HCT116 (cell line): ENCODE results near the gene SCAND1. TPM values are rescaled to one million over a fixed set of nuclear protein-coding genes. Genes with fewer than 3 reads are reported as not detected.

ENCODE experiments used
- ATAC-seq: fragments of 200-7000 bp; cut with Tn5 transposase; 2 replicates; pipeline ENCODE4 v1.9.1; 2020; ENCODE audit warnings: mild to moderate bottlenecking, moderate library complexity
- BruUV-seq: library from RNA; stranded (reverse); fragments of 400-500 nt; replicated peaks from 2 replicates; lab custom pipeline; 2021; lab: Mats Ljungman, UMichigan
- CTCF ChIA-PET: fragments of 300-600 bp; sonication (Branson Sonifier 250); formaldehyde crosslinking; loops from one replicate; lab custom pipeline; 2021; ENCODE audit warnings: antibody characterized with exemption; lab: Charles Lee
- POLR2A ChIA-PET: fragments of 300-600, 350-600 bp; sonication (Branson Sonifier 250); formaldehyde crosslinking; loops from one replicate; lab custom pipeline; 2021; ENCODE audit warnings: antibody characterized with exemption; lab: Charles Lee
- RAD21 ChIA-PET, 2 experiments: fragments of 300-600 bp; sonication (Branson Sonifier 250); formaldehyde crosslinking; loops; one replicate each; lab custom pipeline; 2023; ENCODE audit warnings: low total read pairs in 2 of 2; ENCODE audit not compliant: uncharacterized antibody in 2 of 2, unreplicated experiment in 2 of 2, low non-redundant PET in 1 of 2; lab: Charles Lee
- DNase-seq: peaks from one replicate; pipeline ENCODE4 v3.0.0-alpha.2; 2010; ENCODE audit warnings: low read depth, low spot score
- H2AFZ ChIP-seq: fragments of 200-600 bp; shearing (Covaris generic), sonication (generic); 2 replicates; pipeline ENCODE4 v1.6.1; 2017; ENCODE audit warnings: low read depth, mixed run types, mixed read lengths, antibody characterized with exemption, low read length; ENCODE audit not compliant: poor library complexity, severe bottlenecking
- H3K27ac ChIP-seq: 2 replicates; pipeline ENCODE4 v1.5.1; 2012; ENCODE audit warnings: low read depth, low read length
- H3K27me3 ChIP-seq: fragments of 200-600 bp; sonication (generic); 2 replicates; pipeline ENCODE4 v1.6.1; 2016; ENCODE audit warnings: mixed run types, low read length, mixed read lengths; ENCODE audit not compliant: insufficient read depth
- H3K36me3 ChIP-seq, 2 experiments: fragments of 200-500 bp in 1 of 2; fragments of 200-600 bp in 1 of 2; sonication (Bioruptor generic) in 1 of 2; sonication (generic) in 1 of 2; 2 replicates each; pipeline versions ENCODE4 v1.5.1 to v1.6.1; 2014 to 2016; ENCODE audit warnings: low read length in 2 of 2, inconsistent platforms in 1 of 2, mixed read lengths in 1 of 2, mixed run types in 1 of 2; ENCODE audit not compliant: insufficient read depth in 2 of 2, control insufficient read depth in 1 of 2
- H3K4me1 ChIP-seq, 2 experiments: fragments of 200-600 bp in 1 of 2; sonication (generic) in 1 of 2; 2 replicates each; pipeline versions ENCODE4 v1.5.1 to v1.6.1; 2012 to 2017; ENCODE audit warnings: low read length in 2 of 2, inconsistent platforms in 1 of 2, mild to moderate bottlenecking in 1 of 2, mixed read lengths in 1 of 2, mixed run types in 1 of 2, moderate library complexity in 1 of 2; ENCODE audit not compliant: insufficient read depth in 2 of 2, control insufficient read depth in 1 of 2
- H3K4me2 ChIP-seq: fragments of 200-600 bp; sonication (generic); 2 replicates; pipeline ENCODE4 v1.6.1; 2017; ENCODE audit warnings: mixed run types, low read length, mixed read lengths
- H3K4me3 ChIP-seq, 2 experiments: fragments of 200-600 bp in 1 of 2; sonication (generic) in 1 of 2; replicated peaks in 1 of 2; 2 replicates each; pipeline ENCODE4 v1.5.1; 2011 to 2016; ENCODE audit warnings: low read length in 2 of 2, control low read depth in 1 of 2, low read depth in 1 of 2, mild to moderate bottlenecking in 1 of 2, mixed read lengths in 1 of 2, mixed run types in 1 of 2
- H3K79me2 ChIP-seq: fragments of 200-600 bp; sonication (generic); 2 replicates; pipeline ENCODE4 v1.6.1; 2017; ENCODE audit warnings: mild to moderate bottlenecking, mixed run types, low read length, moderate library complexity, mixed read lengths; ENCODE audit not compliant: insufficient read depth
- H3K9ac ChIP-seq: fragments of 200-600 bp; sonication (generic); 2 replicates; pipeline ENCODE4 v1.6.1; 2016; ENCODE audit warnings: low read length, mixed read lengths
- H3K9me2 ChIP-seq: fragments of 200-600 bp; sonication (generic), shearing (Covaris generic); 2 replicates; pipeline ENCODE4 v1.6.1; 2017; ENCODE audit warnings: mixed run types, mild to moderate bottlenecking, moderate library complexity; ENCODE audit not compliant: insufficient read depth
- H3K9me3 ChIP-seq, 2 experiments: fragments of 200-500 bp in 1 of 2; fragments of 200-600 bp in 1 of 2; sonication (Bioruptor generic) in 1 of 2; sonication (generic) in 1 of 2; 2 replicates each; pipeline ENCODE4 v1.6.1; 2014 to 2017; ENCODE audit warnings: low read length in 2 of 2, mixed read lengths in 2 of 2, inconsistent platforms in 1 of 2, low read depth in 1 of 2, mild to moderate bottlenecking in 1 of 2, mixed run types in 1 of 2, moderate library complexity in 1 of 2; ENCODE audit not compliant: control insufficient read depth in 1 of 2, insufficient read depth in 1 of 2
- H4K20me1 ChIP-seq: fragments of 200-600 bp; sonication (generic), shearing (Covaris generic); 2 replicates; pipeline ENCODE4 v1.6.1; 2017; ENCODE audit warnings: mixed run types, mild to moderate bottlenecking, moderate library complexity; ENCODE audit not compliant: insufficient read depth
- EGR1 ChIP-seq: IDR thresholded peaks from 2 replicates; pipeline ENCODE4 v1.6.1; 2012; ENCODE audit warnings: low read depth
- EZH2phosphoT487 ChIP-seq: fragments of 200-600 bp; IDR thresholded peaks from 2 replicates; pipeline ENCODE4 v1.6.1; 2018; ENCODE audit warnings: antibody characterized with exemption, borderline replicate concordance
- SP1 ChIP-seq: IDR thresholded peaks from 2 replicates; pipeline ENCODE4 v1.6.1; 2012; ENCODE audit warnings: low read depth
- SRF ChIP-seq: IDR thresholded peaks from 2 replicates; pipeline ENCODE4 v1.6.1; 2012; ENCODE audit warnings: low read depth
- TCF7L2 ChIP-seq: IDR thresholded peaks from 2 replicates; pipeline ENCODE4 v1.7.0; 2011; ENCODE audit warnings: borderline replicate concordance, inconsistent platforms; ENCODE audit not compliant: insufficient read depth, insufficient read length; ENCODE audit errors: extremely low read depth
- YY1 ChIP-seq: IDR thresholded peaks from 2 replicates; pipeline ENCODE4 v1.6.1; 2011; ENCODE audit warnings: low read length, low read depth, moderate library complexity, mild to moderate bottlenecking; ENCODE audit not compliant: insufficient replicate concordance; ENCODE audit errors: extremely low read depth
- ZFX ChIP-seq: fragments of 450-650 bp; IDR thresholded peaks from 2 replicates; pipeline ENCODE4 v1.6.1; 2017
- ZNF274 ChIP-seq: fragments of 200-500 bp; sonication (Bioruptor generic); IDR thresholded peaks from 2 replicates; pipeline ENCODE4 v1.6.1; 2014; ENCODE audit warnings: mild to moderate bottlenecking, low read depth, low read length, inconsistent platforms
- intact Hi-C: fragments of 100-400 bp; cut with micrococcal nuclease; formaldehyde crosslinking; loops from 2 replicates; pipeline ENCODE4 v1.10.0; 2022
- total RNA-seq: library from RNA; stranded (reverse); gene quantifications from one replicate; pipeline ENCODE4 v1.2.1, GENCODE V29; 2021; ENCODE audit not compliant: unreplicated experiment
- TF ChIP-seq, protein P1 (sequence below): IDR thresholded peaks from 2 replicates; pipeline ENCODE4 v1.6.1; 2012; ENCODE audit warnings: low read depth
- TF ChIP-seq, protein P2 (sequence below): IDR thresholded peaks from 2 replicates; pipeline ENCODE4 v1.6.1; 2012
- TF ChIP-seq, protein P3 (sequence below): IDR thresholded peaks from 2 replicates; pipeline ENCODE4 v1.6.1; 2012

SCAND1 gene
- total RNA-seq, 1 experiment from 2014 or later, result 46.2 TPM

DNA sequence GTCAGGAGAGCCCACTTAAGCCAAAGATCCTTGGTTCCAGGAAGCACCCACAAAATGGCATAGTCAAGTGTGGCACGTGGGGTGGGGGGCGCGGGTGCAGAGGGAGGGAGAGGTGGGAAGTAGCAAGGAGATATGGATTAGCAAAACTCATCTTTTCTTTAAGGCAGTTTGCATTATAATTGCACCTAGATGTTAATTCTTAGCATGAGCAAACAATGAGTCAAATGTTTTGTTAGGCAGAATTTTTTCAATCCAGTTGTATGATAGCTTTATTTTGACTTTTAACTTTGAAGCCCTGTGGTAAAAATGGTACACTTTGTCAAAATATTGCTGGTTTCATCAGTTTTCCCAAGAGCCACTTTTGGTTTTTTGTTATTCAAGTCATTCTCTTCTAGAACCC, 15.0 kb downstream of the SCAND1 start:
- Histone ChIP-seq H2AFZ (no peak overlapping the region), H3K9me2 (no peaks in the 10 kb centered on the region), H3K4me3 (no peak overlapping the region), H3K79me2 (no peaks in the 10 kb centered on the region), H3K4me2 (no peak overlapping the region), H4K20me1 (no peaks in the 10 kb centered on the region), H3K27ac (no peak overlapping the region), H3K9me3 (no peaks in the 10 kb centered on the region), H3K36me3 (peaks cover 0 to 3% of the 10 kb centered on the region in 2 experiments; a peak in 1 of 4 replicates), H3K27me3 (no peaks in the 10 kb centered on the region), H3K9ac (no peak overlapping the region), H3K4me1 (no peaks in the 10 kb centered on the region)
- intact Hi-C loops, result no loop called here
- DNase-seq (no peak), ATAC-seq (no peak)
- RAD21 ChIA-PET, result no interaction called here
- no TSS peak for BruUV-seq
- POLR2A ChIA-PET, result no interaction called here
- no peak for TF ChIP-seq EZH2phosphoT487
- no peak for TF ChIP-seq TCF7L2
- TF ChIP-seq, protein P1, sequence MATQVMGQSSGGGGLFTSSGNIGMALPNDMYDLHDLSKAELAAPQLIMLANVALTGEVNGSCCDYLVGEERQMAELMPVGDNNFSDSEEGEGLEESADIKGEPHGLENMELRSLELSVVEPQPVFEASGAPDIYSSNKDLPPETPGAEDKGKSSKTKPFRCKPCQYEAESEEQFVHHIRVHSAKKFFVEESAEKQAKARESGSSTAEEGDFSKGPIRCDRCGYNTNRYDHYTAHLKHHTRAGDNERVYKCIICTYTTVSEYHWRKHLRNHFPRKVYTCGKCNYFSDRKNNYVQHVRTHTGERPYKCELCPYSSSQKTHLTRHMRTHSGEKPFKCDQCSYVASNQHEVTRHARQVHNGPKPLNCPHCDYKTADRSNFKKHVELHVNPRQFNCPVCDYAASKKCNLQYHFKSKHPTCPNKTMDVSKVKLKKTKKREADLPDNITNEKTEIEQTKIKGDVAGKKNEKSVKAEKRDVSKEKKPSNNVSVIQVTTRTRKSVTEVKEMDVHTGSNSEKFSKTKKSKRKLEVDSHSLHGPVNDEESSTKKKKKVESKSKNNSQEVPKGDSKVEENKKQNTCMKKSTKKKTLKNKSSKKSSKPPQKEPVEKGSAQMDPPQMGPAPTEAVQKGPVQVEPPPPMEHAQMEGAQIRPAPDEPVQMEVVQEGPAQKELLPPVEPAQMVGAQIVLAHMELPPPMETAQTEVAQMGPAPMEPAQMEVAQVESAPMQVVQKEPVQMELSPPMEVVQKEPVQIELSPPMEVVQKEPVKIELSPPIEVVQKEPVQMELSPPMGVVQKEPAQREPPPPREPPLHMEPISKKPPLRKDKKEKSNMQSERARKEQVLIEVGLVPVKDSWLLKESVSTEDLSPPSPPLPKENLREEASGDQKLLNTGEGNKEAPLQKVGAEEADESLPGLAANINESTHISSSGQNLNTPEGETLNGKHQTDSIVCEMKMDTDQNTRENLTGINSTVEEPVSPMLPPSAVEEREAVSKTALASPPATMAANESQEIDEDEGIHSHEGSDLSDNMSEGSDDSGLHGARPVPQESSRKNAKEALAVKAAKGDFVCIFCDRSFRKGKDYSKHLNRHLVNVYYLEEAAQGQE, result no peak
- TF ChIP-seq SP1, result no peak
- TF ChIP-seq, protein P2, sequence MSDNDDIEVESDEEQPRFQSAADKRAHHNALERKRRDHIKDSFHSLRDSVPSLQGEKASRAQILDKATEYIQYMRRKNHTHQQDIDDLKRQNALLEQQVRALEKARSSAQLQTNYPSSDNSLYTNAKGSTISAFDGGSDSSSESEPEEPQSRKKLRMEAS, result no peak
- no peak for TF ChIP-seq SRF
- TF ChIP-seq YY1, result no peak
- no peak for TF ChIP-seq ZFX
- no peak for TF ChIP-seq EGR1
- TF ChIP-seq ZNF274, result no peak
- TF ChIP-seq, protein P3, sequence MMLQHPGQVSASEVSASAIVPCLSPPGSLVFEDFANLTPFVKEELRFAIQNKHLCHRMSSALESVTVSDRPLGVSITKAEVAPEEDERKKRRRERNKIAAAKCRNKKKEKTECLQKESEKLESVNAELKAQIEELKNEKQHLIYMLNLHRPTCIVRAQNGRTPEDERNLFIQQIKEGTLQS, result no peak
- CTCF ChIA-PET, result no interaction called here
